ENCODE results near the gene TMEM33. TPM values are rescaled to one million over a fixed set of nuclear protein-coding genes. Genes with fewer than 3 reads are reported as not detected.
A peak's percentile ranks its signal among the peaks of the same experiment; 100 is the strongest.

The TMEM33 gene
- total RNA-seq, 2 experiments from 2014 or later: 79.3 to 79.5 TPM

DNA sequence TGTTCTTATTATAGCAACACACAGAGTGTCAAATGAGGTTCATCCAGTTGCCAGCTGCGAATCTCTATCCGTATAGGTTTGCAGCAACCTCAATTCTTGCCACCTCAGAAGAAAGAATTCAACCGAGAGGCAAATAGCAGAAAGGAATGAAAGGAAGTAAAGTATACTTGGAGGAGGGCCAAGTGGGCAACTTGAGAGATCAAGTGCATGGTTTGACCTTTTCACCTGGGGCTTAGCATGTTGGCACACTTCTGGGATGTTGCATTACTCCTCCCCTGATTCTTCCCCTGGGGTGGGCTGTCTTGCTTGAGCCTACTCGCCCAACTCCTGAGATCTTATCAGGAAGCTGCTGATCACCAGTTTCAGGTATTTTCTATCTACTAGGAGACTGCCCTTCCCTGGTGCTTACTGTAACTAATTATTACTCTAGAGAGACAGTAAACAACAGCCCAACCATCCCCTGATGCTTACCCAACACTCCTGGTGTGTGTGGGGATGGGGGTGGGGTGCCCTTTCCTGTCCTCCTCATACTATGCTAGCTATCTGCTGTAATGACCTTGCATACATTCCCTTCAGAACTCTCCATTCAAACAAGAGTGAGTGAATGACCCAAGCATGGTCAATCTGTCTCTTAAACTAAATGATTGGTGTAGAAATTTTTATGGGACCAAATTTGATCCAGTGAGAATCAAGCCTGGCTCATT, 7.3 kb upstream of the TMEM33 start:
- Mint-ChIP-seq H3K27me3 (no peaks in the 10 kb centered on the region), H3K4me3 (no peak overlapping the region)

GRCh38 chr4:41930139-41930831, 4.9 kb upstream of the TMEM33 start:
- no peak overlapping the region for H3K27ac Mint-ChIP-seq
- peaks cover 11% of the 10 kb centered on the region for H3K4me1 Mint-ChIP-seq

More for the DNA sequence above, 7.3 kb upstream of the TMEM33 start:
- DNase-seq: no peak
- H3K9me3 Mint-ChIP-seq: no peaks in the 10 kb centered on the region
- H3K4me1 Mint-ChIP-seq: peaks cover 2% of the 10 kb centered on the region
- no peak overlapping the region for H3K27ac Mint-ChIP-seq
- no peaks in the 10 kb centered on the region for H3K36me3 Mint-ChIP-seq

DNA sequence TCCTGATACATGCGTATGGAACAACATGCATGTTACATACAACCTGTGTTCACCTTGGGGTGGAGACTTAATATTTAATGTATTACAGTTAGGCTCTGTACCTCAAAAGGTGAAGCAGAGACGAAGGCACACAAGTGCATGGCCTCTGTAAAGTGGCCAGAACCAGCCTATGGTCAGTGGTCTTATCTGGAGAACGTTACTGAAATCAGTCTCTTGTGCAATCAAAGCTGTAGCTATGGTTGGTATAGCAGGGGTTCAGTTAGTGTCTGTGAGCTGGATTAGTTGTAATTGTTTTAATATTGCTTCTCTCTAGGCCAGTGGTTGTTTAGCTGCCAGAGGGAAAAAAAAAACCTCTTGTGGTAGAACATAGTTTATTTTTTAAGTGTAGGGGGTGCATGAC, 2.2 kb upstream of the TMEM33 start:
- Mint-ChIP-seq H3K36me3 (peaks cover 18% of the 10 kb centered on the region), H3K9me3 (no peaks in the 10 kb centered on the region), H3K4me1 (peaks cover 27% of the 10 kb centered on the region), H3K4me3 (no peak overlapping the region), H3K27ac (no peak overlapping the region), H3K27me3 (no peaks in the 10 kb centered on the region)
- DNase-seq: no peak

More at GRCh38 chr4:41930139-41930831, 4.9 kb upstream of the TMEM33 start:
- DNase-seq: no peak
- Mint-ChIP-seq H3K9me3 (no peaks in the 10 kb centered on the region), H3K4me3 (no peak overlapping the region), H3K27me3 (no peaks in the 10 kb centered on the region), H3K36me3 (peaks cover 2% of the 10 kb centered on the region)

DNA sequence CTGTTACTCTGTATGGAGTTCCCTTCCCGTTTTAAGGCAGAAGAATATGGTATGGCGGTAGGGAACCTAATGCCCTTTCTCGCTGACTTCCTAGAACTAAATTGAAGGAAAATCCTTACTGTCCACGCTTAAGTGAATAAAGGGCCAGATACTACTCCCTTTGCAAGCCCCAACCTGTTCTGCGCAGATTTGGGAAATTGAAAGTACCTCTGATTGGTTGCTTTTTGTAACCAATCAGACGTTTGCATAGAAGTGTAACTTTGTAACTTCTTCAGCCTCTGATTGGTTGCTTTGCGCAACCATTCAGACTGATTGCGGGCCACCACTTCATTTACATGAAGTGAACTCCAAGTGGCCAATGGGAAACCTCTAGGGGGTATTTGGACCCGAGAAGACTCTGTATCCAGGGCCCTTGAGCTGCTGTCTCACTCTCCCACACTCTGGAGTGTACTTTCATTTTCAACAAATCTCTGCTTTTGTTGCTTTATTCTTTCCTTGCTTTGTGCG, 1.2 kb upstream of the TMEM33 start:
- Mint-ChIP-seq H3K27me3 (no peaks in the 10 kb centered on the region), H3K4me3 (peak overlapping the region; percentile 99), H3K4me1 (peaks cover 32% of the 10 kb centered on the region), H3K36me3 (peaks cover 18% of the 10 kb centered on the region), H3K27ac (peak overlapping the region; percentile 97), H3K9me3 (no peaks in the 10 kb centered on the region)
- no peak for DNase-seq

DNA sequence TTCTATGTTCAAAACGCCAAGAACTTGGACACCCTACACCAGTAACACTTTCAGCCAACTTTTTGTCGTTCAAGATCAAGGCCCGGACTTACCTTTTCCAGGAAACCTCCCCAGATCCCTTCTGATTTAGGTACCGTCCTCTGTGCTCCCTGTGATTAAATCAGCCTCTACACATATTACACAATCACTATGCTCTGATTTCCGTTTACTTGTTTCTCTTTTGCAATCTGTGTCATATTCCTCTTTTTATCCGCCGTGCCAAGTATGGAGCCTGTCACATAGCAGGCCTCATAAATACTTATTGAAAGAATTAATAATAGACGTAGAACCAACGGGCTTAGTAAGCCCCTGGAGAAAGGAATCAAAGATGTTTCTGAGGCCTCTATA, 722 bp upstream of the TMEM33 start:
- Mint-ChIP-seq H3K9me3 (no peaks in the 10 kb centered on the region), H3K27me3 (no peaks in the 10 kb centered on the region), H3K4me1 (peaks cover 32% of the 10 kb centered on the region), H3K4me3 (peak overlapping the region; percentile 99), H3K36me3 (peaks cover 19% of the 10 kb centered on the region), H3K27ac (peak overlapping the region; percentile 97)
- no peak for DNase-seq

GRCh38 chr4:41935652-41936021, 408 bp downstream of the TMEM33 start:
- H3K4me1 Mint-ChIP-seq: peaks cover 37% of the 10 kb centered on the region
- H3K4me3 Mint-ChIP-seq: peak overlapping the region; percentile 99
- H3K27ac Mint-ChIP-seq: peak overlapping the region; percentile 97
- no peaks in the 10 kb centered on the region for H3K27me3 Mint-ChIP-seq
- DNase-seq: peak; percentile 29
- peaks cover 24% of the 10 kb centered on the region for H3K36me3 Mint-ChIP-seq
- H3K9me3 Mint-ChIP-seq: no peaks in the 10 kb centered on the region

DNA sequence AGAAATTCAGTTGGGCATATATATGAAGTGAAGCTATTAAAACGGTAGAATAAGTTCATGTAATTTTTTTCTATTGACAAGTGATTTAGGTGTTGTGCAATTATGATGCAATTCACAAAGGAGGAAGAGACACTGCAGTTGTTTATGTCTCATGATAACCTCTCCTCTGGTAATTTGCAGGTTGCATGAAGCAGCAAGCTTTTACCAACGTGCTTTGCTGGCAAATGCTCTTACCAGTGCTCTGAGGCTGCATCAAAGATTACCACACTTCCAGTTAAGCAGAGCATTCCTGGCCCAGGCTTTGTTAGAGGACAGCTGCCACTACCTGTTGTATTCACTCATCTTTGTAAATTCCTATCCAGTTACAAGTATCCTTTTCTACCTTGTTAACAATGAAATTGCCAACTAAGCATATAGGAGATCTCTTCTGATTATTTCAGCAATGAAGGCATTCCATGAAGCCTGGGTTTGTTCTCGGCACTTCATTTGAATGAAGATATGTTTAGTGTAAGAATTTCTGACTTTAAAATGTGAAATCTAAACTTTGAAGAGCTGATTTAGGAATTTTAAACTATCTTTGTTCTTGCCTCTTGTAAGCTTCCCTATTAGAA, 3.9 kb downstream of the TMEM33 start:
- Mint-ChIP-seq H3K27me3 (no peaks in the 10 kb centered on the region), H3K9me3 (no peaks in the 10 kb centered on the region), H3K36me3 (peaks cover 29% of the 10 kb centered on the region), H3K4me1 (peaks cover 43% of the 10 kb centered on the region), H3K4me3 (no peak overlapping the region), H3K27ac (no peak overlapping the region)
- no peak for DNase-seq

GRCh38 chr4:41940834-41941233, 5.6 kb downstream of the TMEM33 start:
- Mint-ChIP-seq H3K4me1 (peaks cover 39% of the 10 kb centered on the region), H3K9me3 (no peaks in the 10 kb centered on the region), H3K27ac (no peak overlapping the region), H3K4me3 (no peak overlapping the region), H3K36me3 (peaks cover 26% of the 10 kb centered on the region), H3K27me3 (no peaks in the 10 kb centered on the region)
- DNase-seq: no peak

GRCh38 chr4:41943506-41943905, 8.3 kb downstream of the TMEM33 start:
- peaks cover 23% of the 10 kb centered on the region for H3K36me3 Mint-ChIP-seq
- H3K4me3 Mint-ChIP-seq: no peak overlapping the region
- H3K27me3 Mint-ChIP-seq: no peaks in the 10 kb centered on the region
- peaks cover 25% of the 10 kb centered on the region for H3K4me1 Mint-ChIP-seq
- DNase-seq: no peak
- no peaks in the 10 kb centered on the region for H3K9me3 Mint-ChIP-seq
- no peak overlapping the region for H3K27ac Mint-ChIP-seq

DNA sequence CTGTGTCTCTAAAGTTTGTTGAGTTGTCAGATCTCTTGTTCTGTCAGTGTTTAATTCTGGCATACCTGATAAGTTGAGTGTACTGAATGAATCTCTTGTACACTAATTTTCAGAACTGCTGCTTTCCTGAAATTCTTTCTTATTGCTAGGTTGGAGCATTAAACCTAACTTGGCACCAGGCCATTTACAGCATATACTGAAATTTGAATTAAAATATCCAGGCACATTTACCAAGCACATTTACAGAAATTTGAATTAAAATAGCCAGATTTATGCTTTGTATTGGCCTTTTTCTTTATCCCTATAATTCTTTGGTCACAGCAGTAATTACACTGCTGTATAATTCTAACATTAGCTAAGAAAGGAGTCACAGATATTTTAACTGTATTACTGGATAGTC, 8.9 kb downstream of the TMEM33 start:
- Mint-ChIP-seq H3K27me3 (no peaks in the 10 kb centered on the region), H3K36me3 (peaks cover 24% of the 10 kb centered on the region), H3K4me1 (peaks cover 22% of the 10 kb centered on the region), H3K27ac (no peak overlapping the region), H3K9me3 (no peaks in the 10 kb centered on the region), H3K4me3 (no peak overlapping the region)
- no peak for DNase-seq

DNA sequence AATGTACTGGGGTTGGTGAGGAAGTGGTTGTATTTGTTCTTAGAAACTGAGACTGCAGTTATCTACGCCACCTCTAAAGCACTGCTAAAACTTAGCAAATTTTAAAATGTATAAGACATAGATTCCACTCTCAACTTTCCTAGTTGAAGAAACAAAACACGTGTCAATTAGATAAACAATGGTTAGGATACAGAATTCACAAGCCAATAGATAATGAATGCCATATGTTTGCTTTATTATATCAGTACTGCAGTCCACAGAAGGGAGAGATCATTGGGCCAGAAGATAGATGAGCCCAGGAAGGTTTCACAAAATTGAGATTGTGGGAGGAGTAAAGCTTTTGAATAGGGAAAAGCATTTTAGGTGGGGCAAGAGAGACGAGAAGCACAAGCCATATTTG, 14.3 kb downstream of the TMEM33 start:
- no peaks in the 10 kb centered on the region for H3K27me3 Mint-ChIP-seq
- peaks cover 39% of the 10 kb centered on the region for H3K36me3 Mint-ChIP-seq
- no peaks in the 10 kb centered on the region for H3K9me3 Mint-ChIP-seq
- no peak for DNase-seq
- peak overlapping the region; percentile 35 for H3K27ac Mint-ChIP-seq
- peaks cover 9% of the 10 kb centered on the region for H3K4me1 Mint-ChIP-seq
- no peak overlapping the region for H3K4me3 Mint-ChIP-seq

DNA sequence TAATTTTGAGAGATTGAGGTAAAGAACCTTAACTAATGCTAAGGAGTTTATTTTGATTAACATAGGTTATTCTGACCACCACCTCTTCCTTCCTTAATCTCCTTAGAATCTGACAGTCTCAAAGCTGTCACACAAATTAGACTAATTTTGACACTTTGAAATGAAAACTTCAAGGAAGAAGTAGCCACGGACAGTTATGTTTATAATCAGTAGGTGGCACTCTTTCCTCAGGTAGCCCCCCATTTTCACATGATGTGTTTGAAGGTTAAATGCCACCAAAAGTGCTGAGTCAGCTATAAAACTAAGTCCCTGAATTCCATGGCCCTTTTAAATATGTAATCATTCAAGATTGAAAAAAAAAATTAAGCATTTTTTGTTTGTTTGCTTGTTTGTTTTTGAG, 22.4 kb downstream of the TMEM33 start:
- no peak overlapping the region for H3K4me3 Mint-ChIP-seq
- H3K36me3 Mint-ChIP-seq: peaks cover 10% of the 10 kb centered on the region
- H3K4me1 Mint-ChIP-seq: no peaks in the 10 kb centered on the region
- no peak overlapping the region for H3K27ac Mint-ChIP-seq
- DNase-seq: no peak
- no peaks in the 10 kb centered on the region for H3K27me3 Mint-ChIP-seq
- no peaks in the 10 kb centered on the region for H3K9me3 Mint-ChIP-seq

- Mint-ChIP-seq H3K36me3 (peaks cover 4% of the 10 kb centered on the region), H3K9me3 (peaks cover under 1% of the 10 kb centered on the region), H3K4me1 (no peaks in the 10 kb centered on the region), H3K4me3 (no peak overlapping the region), H3K27ac (no peak overlapping the region), H3K27me3 (no peaks in the 10 kb centered on the region)
- DNase-seq: no peak
Observed at GRCh38 chr4:41963105-41963504, 27.9 kb downstream of the TMEM33 start.

GRCh38 chr4:41964401-41964800, 29.2 kb downstream of the TMEM33 start:
- Mint-ChIP-seq H3K4me1 (no peaks in the 10 kb centered on the region), H3K4me3 (no peak overlapping the region), H3K27ac (no peak overlapping the region), H3K36me3 (peaks cover 6% of the 10 kb centered on the region), H3K9me3 (peaks cover 11% of the 10 kb centered on the region), H3K27me3 (no peaks in the 10 kb centered on the region)
- DNase-seq: no peak

- Mint-ChIP-seq H3K9me3 (peaks cover 12% of the 10 kb centered on the region), H3K27me3 (peaks cover 5% of the 10 kb centered on the region), H3K4me1 (no peaks in the 10 kb centered on the region), H3K36me3 (peaks cover 6% of the 10 kb centered on the region), H3K27ac (no peak overlapping the region), H3K4me3 (no peak overlapping the region)
- no peak for DNase-seq
Observed at GRCh38 chr4:41967392-41967791, 32.2 kb downstream of the TMEM33 start.

Measured in activated naive CD8-positive, alpha-beta T cell treated with anti-CD3 and anti-CD28 coated beads for 36 hours (primary cell).